GM13976 (cell line): ENCODE results near the gene RPS25.

ENCODE experiments used
- DNase-seq: peaks from one replicate; pipeline ENCODE4 v3.0.0; 2012; ENCODE audit warnings: low spot score
- CTCF ChIP-seq: IDR thresholded peaks from 2 replicates; pipeline ENCODE4 v1.5.1; 2012; ENCODE audit warnings: borderline replicate concordance, mild to moderate bottlenecking; ENCODE audit not compliant: insufficient read depth; ENCODE audit errors: extremely low read depth, missing control alignments, control extremely low read depth
- in situ Hi-C: fragments of 300-500 bp; cut with MboI; formaldehyde crosslinking; loops from one replicate; pipeline ENCODE4 v1.12.0; 2022; ENCODE audit warnings: low sequenced_read_pairs, mixed read lengths, inconsistent platforms; ENCODE audit not compliant: unreplicated experiment

RPS25 gene

GRCh38 chr11:119049081-119049480 lies 30.9 kb upstream of the RPS25 start:
- TF ChIP-seq CTCF, result no peak
- in situ Hi-C loops, result no loop called here
- DNase-seq, result no peak

- DNase-seq, result no peak
- TF ChIP-seq CTCF, result no peak
- in situ Hi-C loops, result no loop called here
Measured at GRCh38 chr11:119048644-119049043, 30.5 kb upstream of the RPS25 start.

GRCh38 chr11:119047205-119047604 lies 29.1 kb upstream of the RPS25 start:
- no peak for DNase-seq
- no peak for TF ChIP-seq CTCF
- in situ Hi-C loops, result no loop called here

GRCh38 chr11:119046489-119046888 lies 28.3 kb upstream of the RPS25 start:
- DNase-seq, result no peak

GRCh38 chr11:119044708-119045107 lies 26.6 kb upstream of the RPS25 start:
- no peak for DNase-seq
- in situ Hi-C loops, result no loop called here
- no peak for TF ChIP-seq CTCF

More at GRCh38 chr11:119046489-119046888, 28.3 kb upstream of the RPS25 start:
- no peak for TF ChIP-seq CTCF
- in situ Hi-C loops, result no loop called here

- DNase-seq, result no peak
- in situ Hi-C loops, result no loop called here
- no peak for TF ChIP-seq CTCF
Measured at GRCh38 chr11:119042927-119043326, 24.8 kb upstream of the RPS25 start.
